Mesenchymal stem cell (in vitro differentiated cells and primary cell): ENCODE measurements around the gene ITM2B.

Experiments used
- DNase-seq: peaks from one replicate; pipeline ENCODE4 v3.0.0-alpha.2; 2013
- H2AFZ ChIP-seq: one replicate; pipeline ENCODE4 v1.6.1; 2013; ENCODE audit warnings: low read depth, mild to moderate bottlenecking, control low read depth, inconsistent platforms, low read length, moderate library complexity
- H2AK5ac ChIP-seq: 2 replicates; pipeline ENCODE4 v1.6.1; 2013; ENCODE audit warnings: low read length, moderate library complexity, mild to moderate bottlenecking, inconsistent platforms; ENCODE audit not compliant: severe bottlenecking
- H2BK120ac ChIP-seq: one replicate; pipeline ENCODE4 v1.6.1; 2013; ENCODE audit warnings: low read depth, mild to moderate bottlenecking, inconsistent platforms, low read length, moderate library complexity
- H2BK12ac ChIP-seq, 2 experiments: one replicate each; pipeline ENCODE4 v1.6.1; 2013; ENCODE audit warnings: inconsistent platforms in 2 of 2, low read length in 2 of 2, mild to moderate bottlenecking in 2 of 2, moderate library complexity in 2 of 2, control low read depth in 1 of 2
- H2BK15ac ChIP-seq: one replicate; pipeline ENCODE4 v1.6.1; 2013; ENCODE audit warnings: mild to moderate bottlenecking, low read depth, inconsistent platforms; ENCODE audit not compliant: poor library complexity, severe bottlenecking
- H2BK5ac ChIP-seq: 2 replicates; pipeline ENCODE4 v1.6.1; 2013; ENCODE audit warnings: low read depth, mild to moderate bottlenecking, low read length, control low read depth, inconsistent platforms; ENCODE audit not compliant: poor library complexity, severe bottlenecking
- H3K14ac ChIP-seq, 2 experiments: one replicate each; pipeline ENCODE4 v1.6.1; 2013; ENCODE audit warnings: inconsistent platforms in 2 of 2, low read length in 2 of 2, control low read depth in 1 of 2, mild to moderate bottlenecking in 1 of 2, moderate library complexity in 1 of 2
- H3K18ac ChIP-seq, 2 experiments: one replicate each; pipeline ENCODE4 v1.6.1; 2013; ENCODE audit warnings: inconsistent platforms in 2 of 2, low read length in 2 of 2, control low read depth in 1 of 2, low read depth in 1 of 2, mild to moderate bottlenecking in 1 of 2
- H3K23ac ChIP-seq, 2 experiments: one replicate each; pipeline ENCODE4 v1.6.1; 2013; ENCODE audit warnings: inconsistent platforms in 2 of 2, low read length in 2 of 2, mild to moderate bottlenecking in 2 of 2, moderate library complexity in 2 of 2, control low read depth in 1 of 2
- H3K27ac ChIP-seq: 2 replicates; pipeline ENCODE4 v1.5.1; 2013; ENCODE audit warnings: mild to moderate bottlenecking, moderate library complexity, low read length, control low read depth, inconsistent platforms; ENCODE audit not compliant: poor library complexity, severe bottlenecking
- H3K27me3 ChIP-seq, 2 experiments: 2 replicates each; pipeline versions ENCODE4 v1.6.1 to v1.7.0; 2013; ENCODE audit warnings: low read length in 2 of 2, mild to moderate bottlenecking in 2 of 2, moderate library complexity in 2 of 2, control low read depth in 1 of 2, inconsistent platforms in 1 of 2; ENCODE audit not compliant: control insufficient read depth in 1 of 2, insufficient read depth in 1 of 2
- H3K36me3 ChIP-seq, 2 experiments: 2 replicates each; pipeline versions ENCODE4 v1.6.1 to v1.7.0; 2013; ENCODE audit warnings: low read length in 2 of 2, control low read depth in 1 of 2, inconsistent platforms in 1 of 2, low read depth in 1 of 2, mild to moderate bottlenecking in 1 of 2; ENCODE audit not compliant: insufficient read depth in 2 of 2, control insufficient read depth in 1 of 2
- H3K4ac ChIP-seq, 2 experiments: one replicate each; pipeline ENCODE4 v1.6.1; 2013; ENCODE audit warnings: inconsistent platforms in 2 of 2, low read length in 2 of 2, mild to moderate bottlenecking in 2 of 2, moderate library complexity in 2 of 2, control low read depth in 1 of 2, low read depth in 1 of 2
- H3K4me1 ChIP-seq: 2 replicates; pipeline ENCODE4 v1.6.1; 2013; ENCODE audit warnings: low read depth, low read length, control low read depth; ENCODE audit not compliant: control insufficient read depth, insufficient read depth
- H3K4me2 ChIP-seq: 2 replicates; pipeline ENCODE4 v1.6.1; 2013; ENCODE audit warnings: low read length, mild to moderate bottlenecking, inconsistent platforms; ENCODE audit not compliant: poor library complexity, severe bottlenecking
- H3K4me3 ChIP-seq, 2 experiments: 2 replicates each; pipeline versions ENCODE4 v1.5.1 to v1.7.0; 2013; ENCODE audit warnings: low read length in 2 of 2, mild to moderate bottlenecking in 2 of 2, control low read depth in 1 of 2, low read depth in 1 of 2; ENCODE audit not compliant: insufficient read depth in 1 of 2
- H3K79me1 ChIP-seq: replicated peaks from 2 replicates; pipeline ENCODE4 v1.6.1; 2013; ENCODE audit warnings: mild to moderate bottlenecking, control low read depth, low read length, inconsistent platforms; ENCODE audit not compliant: poor library complexity, severe bottlenecking
- H3K9ac ChIP-seq: 2 replicates; pipeline ENCODE4 v1.7.0; 2013; ENCODE audit warnings: mild to moderate bottlenecking, low read length, moderate library complexity
- H3K9me3 ChIP-seq: 2 replicates; pipeline ENCODE4 v1.7.0; 2013; ENCODE audit warnings: mild to moderate bottlenecking, low read length; ENCODE audit not compliant: control insufficient read depth
- H4K8ac ChIP-seq: one replicate; pipeline ENCODE4 v1.6.1; 2013; ENCODE audit warnings: inconsistent platforms, mild to moderate bottlenecking, low read length, moderate library complexity
- H4K91ac ChIP-seq: one replicate; pipeline ENCODE4 v1.6.1; 2013; ENCODE audit warnings: mild to moderate bottlenecking, low read length, inconsistent platforms
- WGBS: methylation state at CpG from one replicate; pipeline ENCODE4 v1.1.7; 2013; ENCODE audit warnings: mixed read lengths; 5-methylcytosine and 5-hydroxymethylcytosine counted together

The ITM2B gene

DNA sequence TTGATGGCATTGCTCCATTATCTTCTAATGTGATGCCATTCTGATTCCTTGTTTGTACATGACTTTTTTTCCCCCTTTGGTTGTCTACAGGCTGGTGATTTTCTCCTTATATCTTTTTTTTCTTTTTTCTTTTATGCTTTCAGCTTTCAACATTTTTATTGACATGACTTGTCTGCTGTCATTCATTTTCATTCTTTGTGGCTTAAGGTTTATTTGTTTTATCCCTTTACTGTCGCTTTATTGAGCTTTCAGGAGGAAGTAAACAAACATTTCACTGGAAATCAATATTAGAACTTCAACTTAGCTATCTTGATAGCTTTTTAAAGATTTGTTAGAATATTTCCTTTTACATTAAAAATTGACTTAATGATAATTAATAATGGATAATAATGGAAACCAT lies 9.7 kb downstream of the ITM2B start:
- H3K9ac ChIP-seq = no peak overlapping the region
- H3K36me3 ChIP-seq = peaks cover 4 to 47% of the 10 kb centered on the region in 2 experiments
- H2AFZ ChIP-seq = no peak overlapping the region
- no peaks in the 10 kb centered on the region for H3K4me1 ChIP-seq
- no CpG with 5 or more reads among the region's 1 CpG for WGBS
- H2BK15ac ChIP-seq = no peak overlapping the region
- H2BK5ac ChIP-seq = no peak overlapping the region
- no peak overlapping the region for H3K4me2 ChIP-seq
- H3K18ac ChIP-seq = no peak overlapping the region
- H2AK5ac ChIP-seq = no peak overlapping the region
- no peak overlapping the region for H2BK120ac ChIP-seq
- no peak overlapping the region for H3K23ac ChIP-seq
- H3K27ac ChIP-seq = no peak overlapping the region
- no peak overlapping the region for H4K8ac ChIP-seq
- no peak overlapping the region for H3K14ac ChIP-seq
- H3K27me3 ChIP-seq = no peaks in the 10 kb centered on the region
- no peak overlapping the region for H4K91ac ChIP-seq
- no peak overlapping the region for H3K4ac ChIP-seq
- no peaks in the 10 kb centered on the region for H3K9me3 ChIP-seq
- DNase-seq = no peak
- peaks cover 7% of the 10 kb centered on the region for H3K79me1 ChIP-seq
- no peak overlapping the region for H3K4me3 ChIP-seq
- no peak overlapping the region for H2BK12ac ChIP-seq

GRCh38 chr13:48244159-48244558 lies 11.2 kb downstream of the ITM2B start:
- Histone ChIP-seq H3K4ac (no peak overlapping the region), H3K23ac (no peak overlapping the region), H3K79me1 (peaks cover 8% of the 10 kb centered on the region), H3K27me3 (no peaks in the 10 kb centered on the region), H2BK5ac (no peak overlapping the region), H2BK120ac (no peak overlapping the region), H2AFZ (no peak overlapping the region), H3K18ac (no peak overlapping the region), H3K36me3 (peaks cover 3 to 45% of the 10 kb centered on the region in 2 experiments), H3K4me1 (no peaks in the 10 kb centered on the region), H3K27ac (no peak overlapping the region), H2BK12ac (no peak overlapping the region), H3K9me3 (no peaks in the 10 kb centered on the region), H4K8ac (no peak overlapping the region), H3K14ac (no peak overlapping the region), H2AK5ac (no peak overlapping the region), H4K91ac (no peak overlapping the region), H3K4me2 (no peak overlapping the region), H3K4me3 (no peak overlapping the region), H2BK15ac (no peak overlapping the region), H3K9ac (no peak overlapping the region)
- 92% methylated on average over 1 of the region's 1 CpG for WGBS
- no peak for DNase-seq

- Histone ChIP-seq H3K4me1 (no peaks in the 10 kb centered on the region), H3K4me3 (no peak overlapping the region), H2BK15ac (no peak overlapping the region), H2BK12ac (no peak overlapping the region), H3K4me2 (no peak overlapping the region), H2BK120ac (no peak overlapping the region), H3K79me1 (peaks cover 4% of the 10 kb centered on the region), H3K27me3 (no peaks in the 10 kb centered on the region), H3K23ac (no peak overlapping the region), H3K9me3 (no peaks in the 10 kb centered on the region), H3K9ac (no peak overlapping the region), H2AFZ (no peak overlapping the region), H2AK5ac (no peak overlapping the region), H4K91ac (no peak overlapping the region), H3K4ac (no peak overlapping the region), H2BK5ac (no peak overlapping the region), H3K36me3 (peaks cover 0 to 31% of the 10 kb centered on the region in 2 experiments), H3K14ac (no peak overlapping the region), H3K18ac (no peak overlapping the region), H4K8ac (no peak overlapping the region), H3K27ac (no peak overlapping the region)
- DNase-seq = no peak
- WGBS = no CpG with 5 or more reads among the region's 2 CpGs
Observed at GRCh38 chr13:48246102-48246501, 13.1 kb downstream of the ITM2B start.

DNA sequence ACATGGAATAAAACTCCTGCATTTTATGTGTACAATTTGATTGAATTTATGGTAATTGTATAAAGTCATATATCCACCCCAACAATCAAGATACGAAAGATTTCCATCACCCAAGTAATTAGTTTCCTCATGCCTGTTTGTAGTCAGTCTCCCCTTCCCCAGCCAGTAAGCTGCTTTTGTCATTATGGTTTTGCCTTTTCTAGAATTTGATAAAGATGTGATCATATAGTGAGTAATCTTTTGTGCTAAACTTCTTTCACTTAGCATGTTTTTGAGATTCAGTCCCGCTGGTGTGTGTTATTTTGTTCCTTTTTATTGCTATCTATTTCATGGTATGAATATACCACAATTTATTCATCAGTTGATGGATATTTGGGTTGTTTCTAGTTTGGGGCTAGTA lies 16.0 kb downstream of the ITM2B start:
- H3K27ac ChIP-seq = no peak overlapping the region
- H2BK15ac ChIP-seq = no peak overlapping the region
- H3K79me1 ChIP-seq = peaks cover 9% of the 10 kb centered on the region
- H3K4me2 ChIP-seq = no peak overlapping the region
- H3K4ac ChIP-seq = no peak overlapping the region
- no peak overlapping the region for H2BK12ac ChIP-seq
- H3K27me3 ChIP-seq = no peaks in the 10 kb centered on the region
- no peaks in the 10 kb centered on the region for H3K9me3 ChIP-seq
- no peak overlapping the region for H3K14ac ChIP-seq
- DNase-seq = no peak
- no peak overlapping the region for H3K9ac ChIP-seq
- H3K23ac ChIP-seq = no peak overlapping the region
- H3K4me1 ChIP-seq = no peaks in the 10 kb centered on the region
- H2AFZ ChIP-seq = no peak overlapping the region
- 100% methylated on average over 1 of the region's 2 CpGs for WGBS
- no peak overlapping the region for H2AK5ac ChIP-seq
- H3K36me3 ChIP-seq = peaks cover 3 to 23% of the 10 kb centered on the region in 2 experiments
- no peak overlapping the region for H3K4me3 ChIP-seq
- no peak overlapping the region for H4K91ac ChIP-seq
- no peak overlapping the region for H3K18ac ChIP-seq
- no peak overlapping the region for H4K8ac ChIP-seq
- H2BK5ac ChIP-seq = no peak overlapping the region
- no peak overlapping the region for H2BK120ac ChIP-seq
